B cell (primary cell): ENCODE results near the gene B3GNT9. TPM values are rescaled to one million over a fixed set of nuclear protein-coding genes. Genes with fewer than 3 reads are reported as not detected.

ENCODE experiments used
- ATAC-seq: fragments of 200-7000 bp; cut with Tn5 transposase; one replicate; pipeline ENCODE4 v1.10.0; 2021; ENCODE audit warnings: low read depth, mild to moderate bottlenecking, moderate number of reproducible peaks, moderate library complexity
- CTCF ChIA-PET: fragments of 350-600 bp; sonication (Branson Sonifier 250); formaldehyde crosslinking; loops from one replicate; lab custom pipeline; 2021; ENCODE audit warnings: antibody characterized with exemption, inconsistent platforms; lab: Charles Lee
- POLR2A ChIA-PET: fragments of 350-600 bp; sonication (Branson Sonifier 250); formaldehyde crosslinking; loops from one replicate; lab custom pipeline; 2021; ENCODE audit warnings: antibody characterized with exemption; lab: Charles Lee
- DNase-seq: peaks from one replicate; pipeline ENCODE4 v3.0.0; 2013
- H2AFZ ChIP-seq: 2 replicates; pipeline ENCODE4 v1.6.1; 2012; ENCODE audit warnings: mild to moderate bottlenecking, low read depth, low read length; ENCODE audit not compliant: insufficient read depth, poor library complexity, severe bottlenecking
- H3K27ac ChIP-seq, 2 donors: 1 replicate in 1 of 2; 2 replicates in 1 of 2; pipeline ENCODE4 v1.5.1; 2012 to 2013; ENCODE audit warnings: low read length in 2 of 2, mild to moderate bottlenecking in 2 of 2, moderate library complexity in 1 of 2
- H3K27me3 ChIP-seq, 4 experiments: fragments of 200-600 bp in 1 of 4; sonication (generic) in 1 of 4; replicated peaks in 1 of 4; 1 replicate in 2 of 4; 2 replicates in 2 of 4; pipeline versions ENCODE4 v1.6.1 to v1.7.0; 2013 to 2016; ENCODE audit warnings: low read length in 3 of 4, mild to moderate bottlenecking in 2 of 4, mixed read lengths in 1 of 4, moderate library complexity in 1 of 4; ENCODE audit not compliant: insufficient read depth in 4 of 4, control insufficient read depth in 3 of 4; ENCODE audit errors: control extremely low read depth in 1 of 4
- H3K36me3 ChIP-seq, 2 experiments: replicated peaks in 1 of 2; 1 replicate in 1 of 2; 2 replicates in 1 of 2; pipeline versions ENCODE4 v1.6.1 to v1.7.1; 2013; ENCODE audit warnings: low read length in 1 of 2; ENCODE audit not compliant: insufficient read depth in 2 of 2, control insufficient read depth in 1 of 2; ENCODE audit errors: control extremely low read depth in 1 of 2, extremely low read depth in 1 of 2
- H3K4me1 ChIP-seq, 2 donors: fragments of 200-600 bp in 1 of 2; sonication (generic) in 1 of 2; 1 replicate in 1 of 2; 2 replicates in 1 of 2; pipeline versions ENCODE4 v1.5.1 to v1.6.1; 2013 to 2017; ENCODE audit warnings: low read length in 2 of 2; ENCODE audit not compliant: control insufficient read depth in 2 of 2, insufficient read depth in 2 of 2
- H3K4me2 ChIP-seq: replicated peaks from 2 replicates; pipeline ENCODE3; 2012; ENCODE audit warnings: mild to moderate bottlenecking, low read depth, low read length; ENCODE audit not compliant: poor library complexity, severe bottlenecking
- H3K4me3 ChIP-seq, 5 experiments: fragments of 200-600 bp in 1 of 5; sonication (generic) in 1 of 5; 1 replicate in 3 of 5; 2 replicates in 2 of 5; pipeline versions ENCODE4 v1.5.1 to v1.7.0; 2011 to 2016; ENCODE audit warnings: low read length in 4 of 5, mild to moderate bottlenecking in 4 of 5, low read depth in 2 of 5, control low read depth in 1 of 5, moderate library complexity in 1 of 5; ENCODE audit not compliant: insufficient read depth in 1 of 5; ENCODE audit errors: control extremely low read depth in 1 of 5, extremely low read depth in 1 of 5
- H3K79me2 ChIP-seq: fragments of 200-600 bp; sonication (generic); one replicate; pipeline ENCODE4 v1.6.0; 2016; ENCODE audit warnings: low read length; ENCODE audit not compliant: control insufficient read depth, insufficient read depth
- H3K9ac ChIP-seq: fragments of 200-600 bp; sonication (generic); 2 replicates; pipeline ENCODE4 v1.6.1; 2017; ENCODE audit warnings: mild to moderate bottlenecking, low read length, moderate library complexity
- H3K9me3 ChIP-seq, 3 donors: one replicate each; pipeline versions ENCODE4 v1.6.1 to v1.7.1; 2013; ENCODE audit warnings: low read length in 2 of 3; ENCODE audit not compliant: control insufficient read depth in 2 of 3, insufficient read depth in 1 of 3; ENCODE audit errors: control extremely low read depth in 1 of 3
- H4K20me1 ChIP-seq: 2 replicates; pipeline ENCODE4 v1.6.0; 2012; ENCODE audit warnings: mild to moderate bottlenecking, low read length; ENCODE audit not compliant: insufficient read depth, control insufficient read depth, poor library complexity, severe bottlenecking
- H3K27ac Mint-ChIP-seq: one replicate; pipeline ENCODE4 v1.8.0; 2021; ENCODE audit warnings: mixed read lengths
- H3K27me3 Mint-ChIP-seq: one replicate; pipeline ENCODE4 v1.8.0; 2021; ENCODE audit warnings: mixed read lengths
- H3K4me1 Mint-ChIP-seq: one replicate; pipeline ENCODE4 v1.8.0; 2021; ENCODE audit warnings: mixed read lengths
- H3K4me3 Mint-ChIP-seq: one replicate; pipeline ENCODE4 v1.8.0; 2021; ENCODE audit warnings: mixed read lengths
- H3K9me3 Mint-ChIP-seq: one replicate; pipeline ENCODE4 v1.8.0; 2022; ENCODE audit warnings: mixed read lengths; ENCODE audit not compliant: insufficient read depth
- EZH2 ChIP-seq: IDR thresholded peaks from 2 replicates; pipeline ENCODE4 v1.6.1; 2012; ENCODE audit warnings: borderline replicate concordance, low read depth, mild to moderate bottlenecking, moderate library complexity, low read length; ENCODE audit not compliant: insufficient read depth, poor library complexity, severe bottlenecking
- WGBS: methylation state at CpG from one replicate; pipeline ENCODE4 v1.1.5; 2013; ENCODE audit warnings: missing lambda C conversion rate; ENCODE audit not compliant: insufficient coverage; 5-methylcytosine and 5-hydroxymethylcytosine counted together
- intact Hi-C: fragments of 100-400 bp; cut with micrococcal nuclease; formaldehyde crosslinking; loops from one replicate; pipeline ENCODE4 v1.10.0; 2022
- polyA plus RNA-seq: library from polyadenylated mRNA; depleted of rRNA; stranded (reverse); fragments of >200 nt; gene quantifications from 2 replicates; pipeline ENCODE4 v1.2.3, GENCODE V29; 2012
- total RNA-seq, 2 donors: library from RNA; stranded (reverse); fragments of 120-200 nt in 1 of 2; gene quantifications; 1 replicate in 1 of 2; 2 replicates in 1 of 2; pipeline versions ENCODE4 v1.2.3 to v1.2.4, GENCODE V29; 2013 to 2022
- TF ChIP-seq, protein P1 (sequence below): fragments of 200-600 bp; IDR thresholded peaks from one replicate; pipeline ENCODE4 v1.8.0; 2022; ENCODE audit warnings: antibody characterized with exemption, mild to moderate bottlenecking

Gene B3GNT9
- total and polyA plus RNA-seq, 2 donors (not counting 1 experiment from before 2014, with no cell fraction given) = 1.6 to 2.5 TPM

DNA sequence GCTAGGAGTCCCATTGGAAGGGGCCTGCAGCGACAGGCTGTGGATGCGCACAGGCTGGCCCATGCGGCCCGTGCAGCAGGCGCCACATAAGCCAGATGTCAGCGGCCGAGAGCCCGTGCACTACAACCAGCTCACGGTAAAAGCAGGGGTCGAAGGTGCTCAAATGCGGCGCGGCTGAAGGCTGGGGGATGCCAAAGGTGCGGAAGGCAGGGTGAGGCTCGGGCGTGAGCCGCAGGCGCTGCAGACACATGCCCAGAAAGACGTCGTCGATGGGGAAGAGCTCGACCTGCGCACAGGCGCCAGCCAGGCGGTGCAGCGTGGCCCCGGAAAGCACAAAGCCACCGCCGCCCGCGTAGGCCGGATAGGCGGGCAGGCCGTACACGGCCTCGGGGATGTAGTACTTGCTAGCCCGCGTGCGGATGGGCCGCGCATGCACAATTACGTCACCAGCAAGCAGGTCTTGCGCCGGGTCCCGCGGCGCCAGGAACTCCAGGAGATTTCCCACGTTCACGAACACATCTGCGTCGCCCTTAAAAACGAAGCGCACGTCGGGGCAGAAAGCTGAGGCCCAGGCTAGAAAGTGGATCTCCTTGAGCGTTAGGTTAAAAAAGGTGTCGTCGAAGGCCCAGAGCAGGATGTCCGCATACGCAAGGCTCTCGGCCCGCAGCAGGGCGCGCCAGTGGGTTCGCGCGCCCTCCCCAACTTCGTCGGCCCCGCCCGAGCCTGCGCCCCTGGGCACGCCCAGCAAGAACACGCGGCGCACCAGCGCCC is 1.3 kb downstream of the B3GNT9 start:
- CTCF ChIA-PET = interaction anchor here (0.6 to 1.2 kb wide), 3 partner anchors 8 to 31 kb away, joined by 3 read pairs; no protein-coding TSS in a partner anchor
- Histone ChIP-seq H3K4me2 (peak overlapping the region; percentile 79), H3K4me3 (no peak overlapping the region), H3K27ac (no peak overlapping the region), H3K9me3 (peaks cover 0 to 19% (median 0%) of the 10 kb centered on the region in 3 donors), H3K27me3 (peaks cover 0 to 28% (median 10%) of the 10 kb centered on the region in 4 experiments), H3K79me2 (no peaks in the 10 kb centered on the region), H3K4me1 (peaks cover 10 to 14% of the 10 kb centered on the region in 2 donors), H3K36me3 (peaks cover 0 to 40% of the 10 kb centered on the region in 2 experiments), H3K9ac (no peak overlapping the region), H4K20me1 (peaks cover 8% of the 10 kb centered on the region), H2AFZ (no peak overlapping the region)
- no peak overlapping the region for H3K4me3 Mint-ChIP-seq
- peaks cover 19% of the 10 kb centered on the region for H3K4me1 Mint-ChIP-seq
- H3K27ac Mint-ChIP-seq = no peak overlapping the region
- H3K27me3 Mint-ChIP-seq = peaks cover 20% of the 10 kb centered on the region
- ATAC-seq = no peak
- TF ChIP-seq EZH2 = no peak
- TF ChIP-seq, protein P1, sequence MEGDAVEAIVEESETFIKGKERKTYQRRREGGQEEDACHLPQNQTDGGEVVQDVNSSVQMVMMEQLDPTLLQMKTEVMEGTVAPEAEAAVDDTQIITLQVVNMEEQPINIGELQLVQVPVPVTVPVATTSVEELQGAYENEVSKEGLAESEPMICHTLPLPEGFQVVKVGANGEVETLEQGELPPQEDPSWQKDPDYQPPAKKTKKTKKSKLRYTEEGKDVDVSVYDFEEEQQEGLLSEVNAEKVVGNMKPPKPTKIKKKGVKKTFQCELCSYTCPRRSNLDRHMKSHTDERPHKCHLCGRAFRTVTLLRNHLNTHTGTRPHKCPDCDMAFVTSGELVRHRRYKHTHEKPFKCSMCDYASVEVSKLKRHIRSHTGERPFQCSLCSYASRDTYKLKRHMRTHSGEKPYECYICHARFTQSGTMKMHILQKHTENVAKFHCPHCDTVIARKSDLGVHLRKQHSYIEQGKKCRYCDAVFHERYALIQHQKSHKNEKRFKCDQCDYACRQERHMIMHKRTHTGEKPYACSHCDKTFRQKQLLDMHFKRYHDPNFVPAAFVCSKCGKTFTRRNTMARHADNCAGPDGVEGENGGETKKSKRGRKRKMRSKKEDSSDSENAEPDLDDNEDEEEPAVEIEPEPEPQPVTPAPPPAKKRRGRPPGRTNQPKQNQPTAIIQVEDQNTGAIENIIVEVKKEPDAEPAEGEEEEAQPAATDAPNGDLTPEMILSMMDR = no peak
- intact Hi-C loops = no loop called here
- POLR2A ChIA-PET = no interaction called here
- DNase-seq = no peak
- 85% methylated on average over 77 of the region's 77 CpGs for WGBS
- H3K9me3 Mint-ChIP-seq = no peaks in the 10 kb centered on the region
